HG03045 (cell line): ENCODE measurements around the gene LARGE1.
"Not testable (repeated sequence)": the region's sequence is repeated elsewhere in the genome, so short reads cannot be mapped to it uniquely, and the experiment has no call there.

Experiments used
- ATAC-seq: cut with Tn5 transposase; IDR thresholded peaks from one replicate; pipeline ENCODE4 v1.9.1; 2021; ENCODE audit warnings: mild to moderate bottlenecking, moderate library complexity; ENCODE audit not compliant: unreplicated experiment

The LARGE1 gene

DNA sequence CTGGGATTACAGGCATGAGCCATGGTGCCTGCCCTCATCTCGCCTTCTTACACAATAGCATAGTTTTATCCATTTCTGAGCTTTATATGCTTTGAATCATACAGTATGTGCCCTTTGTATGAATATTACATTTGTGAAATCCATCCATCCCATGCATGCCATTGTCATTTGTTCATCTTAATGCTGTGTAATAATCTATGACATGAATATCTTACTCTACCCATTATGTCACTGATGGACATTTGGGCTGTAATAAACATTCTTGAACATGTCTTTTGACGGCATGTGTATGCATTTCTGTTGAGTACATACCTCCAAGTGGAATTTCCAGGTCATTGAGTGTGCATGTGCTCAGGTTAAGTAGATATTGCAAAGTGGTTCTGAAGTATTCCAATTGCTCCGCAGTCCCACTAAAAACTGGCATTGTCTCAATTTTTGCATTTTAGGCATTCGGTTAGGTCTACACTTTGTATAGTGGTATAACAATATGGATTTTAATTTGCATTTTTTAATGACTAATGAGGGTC, 522.8 kb downstream of the LARGE1 start:
- ATAC-seq: no peak

DNA sequence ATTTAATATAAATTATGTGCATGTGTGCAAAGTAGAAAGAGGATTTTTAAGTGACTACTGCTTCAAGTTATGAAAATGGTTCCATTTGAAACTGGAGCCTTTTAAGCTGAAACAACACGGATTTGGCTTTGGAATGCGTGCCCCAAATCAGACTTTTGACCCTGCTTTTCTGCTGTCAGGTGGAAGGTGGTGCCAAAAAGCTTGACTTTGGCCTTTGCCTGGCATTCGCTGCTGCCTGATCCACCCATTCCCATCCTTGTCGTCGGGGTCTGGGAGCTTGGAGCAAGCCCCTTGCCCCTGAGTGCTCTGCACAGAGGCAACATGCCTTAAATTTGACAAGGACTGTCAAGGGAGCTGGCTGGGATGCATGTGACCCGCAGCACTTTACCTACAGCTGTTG, 526.8 kb downstream of the LARGE1 start:
- no peak for ATAC-seq

DNA sequence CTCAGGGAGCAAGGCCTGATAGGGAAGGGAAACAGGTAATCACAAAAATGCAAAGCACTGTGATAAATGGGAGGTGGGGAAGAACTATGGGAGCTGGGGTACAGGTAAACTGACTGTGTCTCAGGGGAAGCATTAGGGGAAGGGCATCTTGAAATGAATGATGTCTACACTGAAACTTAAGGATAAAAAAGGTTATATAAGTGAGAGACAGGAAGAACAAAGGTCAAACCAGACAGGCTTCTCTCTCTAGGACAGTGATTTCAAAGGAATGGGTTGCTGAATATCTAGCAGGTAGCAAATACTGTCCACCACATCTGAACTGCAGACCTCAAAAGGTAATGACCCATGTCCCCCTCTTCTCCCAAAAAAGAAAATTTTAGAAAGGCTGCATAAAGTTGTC, 529.0 kb downstream of the LARGE1 start:
- no peak for ATAC-seq

DNA sequence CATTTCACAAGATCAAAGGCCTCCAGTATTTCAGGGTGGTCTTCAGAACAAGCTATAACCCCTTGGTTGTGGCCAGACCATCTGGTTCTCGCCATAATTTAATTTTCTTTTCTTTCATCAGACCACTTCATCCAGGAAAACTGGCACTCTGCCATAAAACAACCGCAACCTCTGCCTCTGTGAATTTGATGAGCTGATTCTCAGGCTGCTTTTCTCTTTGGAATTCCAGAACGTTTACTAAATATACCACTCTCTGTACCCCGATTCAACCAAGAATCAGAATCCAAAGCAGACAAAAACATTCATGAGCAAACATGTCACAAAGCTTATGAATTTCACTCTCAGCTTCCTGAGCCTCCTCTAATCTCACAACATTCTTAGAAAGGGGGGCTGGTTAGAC, 530.3 kb downstream of the LARGE1 start:
- no peak for ATAC-seq

DNA sequence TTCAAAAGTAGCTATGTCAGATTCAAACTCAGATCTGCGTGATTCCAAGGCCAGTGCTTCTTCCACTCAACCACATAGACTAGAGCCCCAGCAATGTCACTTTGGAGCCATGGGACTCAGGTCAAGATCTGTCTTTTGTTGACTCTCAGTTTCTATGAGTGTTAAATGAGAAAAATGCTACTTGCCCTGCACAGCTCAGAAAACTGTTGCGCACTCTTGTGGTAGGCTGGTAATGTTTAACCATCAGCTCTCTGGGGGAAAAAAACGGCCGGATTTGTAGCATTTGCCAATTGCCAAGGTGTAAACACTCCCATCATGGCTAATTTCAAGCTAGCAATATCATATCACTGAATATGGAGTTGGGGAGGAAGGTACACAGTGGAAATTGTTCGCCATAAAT, 534.0 kb downstream of the LARGE1 start:
- no peak for ATAC-seq

DNA sequence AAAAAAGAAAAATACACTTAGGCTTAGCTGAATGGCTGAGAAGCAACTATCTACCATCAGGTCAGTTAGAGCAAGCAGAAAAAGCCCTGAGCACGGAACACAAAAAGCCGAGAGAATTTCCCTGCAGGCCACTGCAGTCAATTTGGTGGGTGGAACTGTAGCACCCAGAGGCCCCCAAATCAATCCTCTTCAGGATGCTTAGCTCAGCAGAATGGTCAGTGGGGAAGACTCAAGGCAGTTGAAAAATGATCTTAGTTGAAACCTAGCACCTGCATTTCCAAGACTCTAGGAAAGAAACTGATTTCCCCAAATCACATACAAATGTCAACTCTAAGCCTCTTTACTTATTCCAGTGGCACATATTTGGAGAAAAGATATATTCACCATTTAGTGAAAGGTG, 534.7 kb downstream of the LARGE1 start:
- no peak for ATAC-seq

DNA sequence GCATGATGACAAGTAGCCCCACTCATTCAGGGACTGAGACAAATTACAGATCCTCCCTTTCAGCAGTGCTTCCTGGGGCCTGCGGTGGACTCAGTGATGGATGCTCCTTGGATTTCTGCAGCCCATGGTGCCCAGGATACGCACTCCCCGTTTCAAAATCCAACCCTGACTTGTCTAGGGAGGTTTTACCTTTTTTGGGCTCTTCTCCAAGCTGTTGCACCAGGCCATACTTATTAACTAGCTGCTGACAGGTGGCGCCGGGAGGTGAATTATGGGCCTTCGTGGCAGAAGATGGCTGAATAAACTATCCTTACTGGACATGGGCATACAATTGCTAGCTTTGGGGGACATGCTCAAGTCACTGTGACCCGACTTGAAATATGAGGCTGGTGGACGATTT, 537.8 kb downstream of the LARGE1 start:
- no peak for ATAC-seq

DNA sequence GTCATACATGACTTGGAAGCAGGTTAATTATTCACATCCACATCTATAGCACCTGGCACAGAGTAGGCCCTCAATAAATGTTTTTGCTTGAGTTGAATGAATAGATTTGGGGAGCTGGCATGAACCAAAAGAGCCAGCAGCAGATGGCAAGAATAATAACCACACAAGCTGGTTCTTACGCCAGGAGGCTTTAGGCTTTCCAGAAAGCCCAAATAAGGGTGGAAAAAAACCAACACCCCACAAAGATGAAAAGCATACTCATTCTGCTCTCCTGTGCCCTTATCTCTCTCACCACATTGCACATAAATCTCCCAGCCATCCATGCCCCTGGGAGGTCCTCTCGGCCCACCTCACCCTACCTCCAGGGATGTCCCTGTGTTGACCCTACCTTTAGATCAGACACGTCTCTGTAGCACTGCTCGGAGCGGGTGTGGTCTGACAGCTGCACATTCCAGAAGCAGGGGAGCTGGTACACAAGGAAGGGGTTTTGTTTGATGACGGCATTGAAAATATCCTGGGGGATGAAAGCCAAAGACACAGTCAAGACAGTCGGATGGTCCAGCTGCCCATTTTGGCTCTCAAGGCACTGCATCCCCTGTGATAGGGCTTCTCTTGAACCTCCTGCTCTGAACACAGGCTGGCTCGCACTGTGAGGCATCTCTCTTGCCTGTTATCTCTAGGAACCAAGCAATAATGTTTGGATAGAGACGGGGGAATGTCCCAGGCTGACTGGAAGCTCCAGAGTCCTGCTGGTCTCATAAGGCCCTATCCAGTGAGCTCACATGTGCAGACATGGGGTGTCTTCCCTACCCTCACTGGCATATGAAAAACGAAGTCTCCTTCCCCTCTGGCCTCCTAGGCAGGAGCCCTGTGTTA, 538.5 kb downstream of the LARGE1 start:
- ATAC-seq: no peak

DNA sequence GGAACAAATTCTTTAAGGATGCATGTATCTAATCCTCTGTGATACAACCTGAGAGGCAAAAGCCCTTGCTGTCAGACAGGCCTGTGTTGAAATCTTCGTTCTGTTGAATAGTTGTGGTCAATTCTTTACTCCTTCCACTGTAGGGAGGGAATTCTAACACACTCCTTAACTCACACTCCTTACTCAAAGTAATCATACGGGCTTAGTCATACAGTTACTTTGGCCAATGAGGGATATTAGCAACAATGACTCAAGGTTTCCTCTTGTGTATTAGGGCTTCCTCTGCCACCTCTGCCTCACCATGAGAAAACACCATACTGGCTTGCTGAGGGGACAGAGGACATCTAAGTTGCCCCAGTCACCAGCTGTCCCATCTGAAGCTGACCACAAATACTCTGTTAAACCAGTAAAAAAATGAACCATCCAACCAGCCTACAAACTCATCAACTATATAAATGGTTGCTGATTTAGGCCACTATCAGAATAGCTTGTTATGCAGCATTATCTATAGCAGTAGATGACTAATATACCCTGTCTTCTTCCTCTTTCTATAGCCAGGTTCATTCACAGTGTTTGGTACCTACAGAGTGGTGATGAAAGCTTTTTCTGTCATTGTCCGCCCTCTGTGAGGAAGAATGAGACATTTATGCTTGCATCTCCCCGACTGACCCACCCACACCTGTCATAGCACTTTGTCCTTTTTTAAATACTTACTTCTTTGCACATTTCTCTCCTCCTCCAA, 539.3 kb downstream of the LARGE1 start:
- ATAC-seq: no peak

DNA sequence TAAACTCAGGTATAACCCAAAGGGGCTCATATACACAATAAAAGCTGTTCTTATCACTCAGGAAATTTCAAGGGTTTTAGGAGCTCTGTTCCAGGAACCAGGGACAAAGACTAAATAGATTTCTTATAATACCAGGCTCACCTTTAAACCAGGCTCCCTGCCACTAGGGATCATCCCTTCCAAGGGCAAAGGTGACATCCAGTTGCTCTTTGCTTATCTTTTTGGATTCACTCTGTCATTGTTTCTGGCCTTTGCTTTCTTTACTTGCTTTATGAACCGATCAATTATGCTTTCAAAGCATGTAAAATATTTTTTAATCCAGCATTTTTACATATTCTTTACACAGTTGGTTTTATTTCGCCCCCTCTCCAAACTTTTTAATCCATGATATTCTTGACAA, 540.4 kb downstream of the LARGE1 start:
- ATAC-seq: no peak

DNA sequence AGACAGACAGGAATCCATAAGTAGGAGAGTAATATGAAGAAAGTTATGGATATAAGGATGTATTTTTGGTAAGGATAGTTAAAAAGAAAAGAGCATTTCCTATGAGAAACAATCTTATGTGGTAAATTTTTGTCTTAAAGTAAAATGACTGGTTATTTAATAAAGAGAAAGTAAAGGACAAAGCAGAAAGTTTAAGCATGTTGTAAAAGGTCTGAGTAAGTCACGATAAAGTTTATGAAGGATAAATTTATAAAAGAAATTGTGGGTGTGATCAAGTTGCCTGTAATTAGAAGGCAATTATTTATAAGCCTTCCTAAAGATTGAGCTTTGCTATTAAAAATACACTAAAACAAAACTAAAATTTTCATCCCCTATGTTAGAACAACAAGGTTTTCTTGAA, 547.4 kb downstream of the LARGE1 start:
- ATAC-seq: no peak

DNA sequence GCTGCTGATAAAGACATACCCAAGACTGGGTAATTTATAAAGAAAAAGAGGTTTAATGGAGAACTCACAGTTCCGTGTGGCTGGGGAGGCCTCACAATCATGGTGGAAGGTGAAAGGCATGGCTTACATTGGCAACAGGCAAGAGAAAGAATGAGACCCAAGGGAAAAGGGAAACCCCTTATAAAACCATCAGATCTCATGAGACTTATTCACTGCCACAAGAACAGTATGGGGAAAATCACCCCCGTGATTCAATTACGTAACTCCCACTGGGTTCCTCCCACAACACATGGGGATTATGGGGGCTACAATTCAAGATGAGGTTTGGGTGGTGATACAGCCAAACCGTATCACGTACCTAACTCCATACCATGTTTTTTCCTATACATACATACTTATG, 557.0 kb downstream of the LARGE1 start:
- ATAC-seq: not testable (repeated sequence)

DNA sequence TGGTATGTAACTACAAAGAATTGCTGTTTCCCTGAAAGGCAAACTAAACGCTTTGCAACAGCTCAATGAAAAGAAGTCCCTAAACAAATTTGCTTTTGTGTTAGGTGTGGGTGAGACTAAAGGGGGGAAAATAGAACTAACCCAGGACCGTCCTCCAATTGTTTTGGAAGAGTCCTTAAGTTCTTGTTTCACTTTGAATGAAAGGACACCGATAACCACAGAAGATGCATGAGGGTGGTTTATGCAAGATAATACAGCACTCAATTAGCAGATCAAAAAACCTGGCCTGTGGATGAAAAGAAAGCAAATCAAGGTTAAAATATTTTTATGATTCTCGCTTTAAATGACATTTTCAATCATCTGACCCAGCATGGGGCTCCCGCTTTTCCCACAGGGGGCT, 557.6 kb downstream of the LARGE1 start:
- no peak for ATAC-seq

DNA sequence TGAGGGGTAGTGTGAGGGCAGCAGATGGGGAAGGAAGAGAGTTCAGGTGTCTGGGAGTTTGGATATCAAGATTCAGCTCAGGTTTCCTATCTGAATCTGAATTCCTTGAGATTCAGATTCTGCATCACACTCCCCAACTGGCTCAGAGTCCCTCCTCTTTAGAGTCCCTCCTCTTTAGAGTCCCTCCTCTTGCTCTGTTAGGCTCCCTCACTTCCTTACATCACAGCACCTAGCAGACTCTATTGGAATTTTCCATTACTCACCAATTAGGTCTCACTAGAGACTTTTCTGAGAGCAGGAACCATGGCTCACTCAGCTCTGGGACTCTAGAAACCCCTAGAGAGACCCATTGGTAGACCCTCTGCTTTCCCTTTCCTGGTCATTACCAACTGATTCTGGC, 558.7 kb downstream of the LARGE1 start:
- ATAC-seq: no peak

DNA sequence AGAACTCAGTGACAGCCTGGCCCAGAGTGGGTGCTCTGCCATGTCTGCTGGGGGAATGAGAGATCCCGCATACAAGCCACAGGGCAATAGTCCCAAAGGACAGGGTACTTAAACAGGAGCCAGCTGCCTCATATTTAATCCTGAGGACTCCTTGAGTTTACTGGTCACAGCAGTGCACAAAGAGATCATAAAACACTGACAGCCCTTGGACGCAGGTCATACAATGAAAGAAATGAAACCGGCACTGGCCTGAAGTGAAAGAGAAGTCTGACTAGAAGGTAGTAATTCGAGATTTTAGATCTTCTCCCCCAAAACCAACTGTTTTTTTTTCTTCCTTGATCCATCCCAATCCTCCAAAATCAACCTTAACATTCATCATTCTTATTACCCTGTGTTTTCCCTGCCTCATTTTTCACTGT, 562.3 kb downstream of the LARGE1 start:
- ATAC-seq: no peak

DNA sequence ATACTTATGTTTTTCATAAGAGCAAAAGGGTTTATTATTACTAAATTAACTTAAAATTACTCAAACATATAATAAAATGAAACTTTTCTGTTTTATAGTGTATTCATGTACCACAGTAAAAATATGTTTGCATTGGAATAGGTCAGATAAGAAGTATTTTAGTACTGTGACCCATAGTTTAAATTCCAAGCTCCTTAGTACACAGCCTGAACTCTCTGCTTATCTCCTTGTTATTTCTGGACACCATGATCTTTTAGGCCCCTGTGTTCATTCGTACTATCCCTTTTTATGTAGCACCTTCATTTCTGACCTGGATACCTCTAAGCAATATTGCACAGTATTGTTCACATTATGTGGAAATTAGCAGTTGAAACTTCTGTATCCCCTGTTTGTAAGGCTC, 565.3 kb downstream of the LARGE1 start:
- ATAC-seq: no peak

DNA sequence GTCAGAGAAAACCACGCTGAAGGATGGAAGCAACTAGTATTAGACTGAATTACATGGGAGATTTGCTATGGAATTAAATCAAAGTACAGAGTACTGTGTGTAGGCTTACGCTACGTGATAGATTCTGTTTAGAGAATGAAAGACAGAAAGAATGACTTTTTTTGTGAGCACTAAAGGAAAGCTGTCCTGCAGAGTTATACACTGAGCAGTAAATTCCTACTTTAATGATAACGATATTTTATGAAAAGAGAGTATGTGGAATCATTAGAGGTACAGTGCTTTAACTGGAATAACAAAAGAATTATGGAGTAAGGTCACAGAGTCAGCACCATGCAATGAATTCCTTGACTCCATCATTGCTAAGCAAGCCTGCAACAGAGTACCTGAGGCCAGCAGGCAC, 566.8 kb downstream of the LARGE1 start:
- no peak for ATAC-seq

DNA sequence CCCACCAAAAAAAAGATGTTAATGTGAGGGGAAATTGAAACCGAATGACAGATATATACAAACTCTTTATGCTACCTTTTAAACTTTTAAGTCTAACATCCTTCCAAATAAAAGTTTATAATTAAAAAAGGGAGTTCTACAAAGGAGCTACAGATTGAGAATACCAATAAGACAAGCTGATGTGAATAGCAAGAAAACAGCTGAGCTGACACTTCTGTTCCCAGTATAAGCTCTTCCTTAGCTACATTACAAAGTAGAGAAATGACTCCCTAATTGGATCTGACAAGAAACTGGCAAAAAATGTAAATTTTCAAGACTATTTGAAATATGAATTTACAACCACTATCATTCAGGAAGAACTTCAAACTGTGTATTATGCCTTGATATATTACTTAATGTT, 567.5 kb downstream of the LARGE1 start:
- no peak for ATAC-seq

DNA sequence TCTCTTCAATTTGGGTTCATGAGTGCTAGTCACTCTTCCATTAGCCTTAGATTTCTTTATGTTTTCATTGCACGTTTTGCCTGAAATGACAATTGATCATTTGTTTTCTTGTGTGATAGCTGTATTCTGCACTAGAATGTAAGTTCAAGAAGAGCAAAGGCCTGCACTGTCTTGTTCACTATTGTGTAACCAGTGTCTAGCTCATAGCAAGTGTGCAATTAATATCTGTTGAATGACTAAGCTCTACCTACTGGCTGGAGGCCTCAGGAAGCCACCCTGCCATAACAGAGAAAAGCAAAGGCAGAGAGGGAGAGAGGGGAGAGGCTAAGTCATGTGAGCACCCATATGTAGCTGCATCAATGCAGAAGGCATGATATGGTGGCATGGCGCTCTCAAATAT, 569.3 kb downstream of the LARGE1 start:
- no peak for ATAC-seq

DNA sequence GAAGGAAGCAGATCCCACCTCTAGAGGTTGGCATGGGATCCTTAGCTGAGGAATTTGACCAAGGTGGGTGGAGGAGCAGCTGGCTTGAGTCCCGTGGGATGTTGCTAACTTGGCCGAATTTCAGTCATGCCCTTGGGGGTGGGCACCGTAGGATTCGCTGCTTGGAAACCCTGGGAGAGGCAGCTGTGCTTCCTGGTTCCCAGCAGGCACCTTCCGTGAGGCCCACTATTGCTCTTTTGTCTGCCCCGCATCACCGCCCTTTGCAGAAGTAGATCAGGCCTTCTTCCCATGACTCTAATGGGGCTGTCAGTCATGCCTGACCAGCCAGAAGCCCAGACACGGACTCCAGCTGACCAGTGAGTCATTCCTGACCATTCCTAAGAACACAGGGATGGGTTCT, 569.8 kb downstream of the LARGE1 start:
- ATAC-seq: no peak

DNA sequence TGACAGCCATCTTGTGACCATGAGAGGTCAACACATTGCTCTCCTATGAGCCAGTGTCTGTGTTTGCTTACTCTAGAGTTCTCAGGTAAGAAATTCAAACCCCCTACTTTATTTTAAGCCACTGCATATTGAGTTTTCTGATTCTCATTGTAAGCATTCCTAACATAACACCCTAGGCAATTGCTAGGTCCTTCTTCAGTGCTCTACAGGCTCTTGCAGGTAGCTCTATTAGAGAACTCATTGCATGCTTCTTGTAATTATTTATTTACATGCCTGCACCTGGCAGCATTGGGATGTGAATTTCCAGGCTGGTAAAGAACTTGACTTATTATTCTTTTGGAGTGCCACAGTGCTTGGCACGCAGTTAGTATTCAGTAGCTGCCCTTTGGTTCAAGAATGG, 573.3 kb downstream of the LARGE1 start:
- ATAC-seq: no peak

DNA sequence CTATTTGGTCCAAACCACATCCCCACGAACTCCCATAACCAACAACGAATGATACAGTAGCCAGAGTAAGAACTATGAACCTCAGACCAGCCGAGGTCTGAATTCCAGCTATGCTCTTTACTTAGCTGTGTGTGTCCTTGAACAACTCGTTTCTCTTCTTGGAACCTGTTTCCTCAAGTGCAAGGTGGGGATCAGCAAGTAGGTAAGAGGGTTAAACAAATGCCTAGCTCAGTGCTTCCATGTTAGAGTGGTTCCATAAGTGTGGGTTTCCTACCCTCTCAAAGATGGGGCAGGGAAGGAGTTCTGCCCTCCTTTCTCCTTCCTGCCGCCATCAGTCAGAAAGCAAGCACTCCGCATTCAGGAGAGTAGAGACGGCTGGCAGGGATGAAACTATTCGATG, 578.7 kb downstream of the LARGE1 start:
- ATAC-seq: no peak
